Sciatic nerve (tissue), 2 donors: ENCODE measurements around the gene CELSR1. TPM values are rescaled to one million over a fixed set of nuclear protein-coding genes. Genes with fewer than 3 reads are reported as not detected.
A peak's percentile ranks its signal among the peaks of the same experiment; 100 is the strongest.
"Not testable (repeated sequence)": the region's sequence is repeated elsewhere in the genome, so short reads cannot be mapped to it uniquely, and the experiment has no call there.

Source experiments
- ATAC-seq: fragments of 200-7000 bp; cut with Tn5 transposase; one replicate; pipeline ENCODE4 v1.9.1; 2020; ENCODE audit warnings: mild to moderate bottlenecking, moderate library complexity
- DNase-seq: peaks from one replicate; pipeline ENCODE4 v3.0.0-alpha.2; 2020; ENCODE audit warnings: low spot score
- intact Hi-C: fragments of 100-400 bp; cut with DNase I; formaldehyde crosslinking; loops from one replicate; pipeline ENCODE4 v1.14.2; 2022
- total RNA-seq: library from RNA; stranded (reverse); fragmentation: NEBNext Ultra II Directional; extraction: Animal tissue kit (Norgen Biotek cat#: 25700); gene quantifications from one replicate; pipeline ENCODE4 v1.2.1, GENCODE V29; 2021
- donor health status: DM: no; HTN: no; CAD: no.
- donor health status: DM: no; HTN: no; CAD: no.

Gene CELSR1
- total RNA-seq, 1 donor from 2014 or later = 1.9 TPM

DNA sequence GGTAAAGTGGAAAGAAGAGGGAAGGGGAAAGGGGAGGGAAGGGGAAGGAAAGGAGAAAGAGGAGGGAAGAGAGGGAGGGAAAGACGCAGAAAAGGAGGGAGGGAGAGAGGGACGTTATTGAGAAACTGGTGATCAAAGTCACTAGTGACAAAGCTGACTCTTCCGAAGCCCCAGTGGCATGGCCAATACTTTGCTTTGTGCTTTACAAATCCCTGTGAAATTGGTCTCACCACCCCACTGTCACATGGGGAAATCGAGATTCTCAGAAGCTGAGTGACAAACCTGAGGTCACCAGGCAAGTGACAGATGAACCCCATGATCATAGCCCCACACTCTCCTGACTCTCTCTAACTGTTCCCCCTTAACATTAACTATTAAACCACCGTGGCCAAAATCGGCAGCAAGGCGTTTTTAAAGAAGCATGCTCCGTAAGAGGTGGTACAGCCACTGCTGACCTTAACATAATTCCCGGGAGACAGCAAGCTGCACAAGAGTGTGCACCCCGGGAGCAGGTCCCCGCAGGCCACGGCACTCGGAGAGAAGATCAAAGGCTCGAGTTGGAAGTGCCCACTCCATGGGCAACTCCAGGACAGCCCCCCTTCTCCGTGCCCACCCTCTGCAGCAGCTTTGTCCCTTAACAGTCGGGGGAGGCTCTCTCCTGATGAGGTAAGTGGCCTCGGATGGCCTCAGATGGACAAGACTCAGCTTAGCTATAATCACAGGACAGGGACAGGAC lies 34.8 kb downstream of the CELSR1 start:
- intact Hi-C loops = no loop called here
- ATAC-seq (no peak), DNase-seq (no peak)

DNA sequence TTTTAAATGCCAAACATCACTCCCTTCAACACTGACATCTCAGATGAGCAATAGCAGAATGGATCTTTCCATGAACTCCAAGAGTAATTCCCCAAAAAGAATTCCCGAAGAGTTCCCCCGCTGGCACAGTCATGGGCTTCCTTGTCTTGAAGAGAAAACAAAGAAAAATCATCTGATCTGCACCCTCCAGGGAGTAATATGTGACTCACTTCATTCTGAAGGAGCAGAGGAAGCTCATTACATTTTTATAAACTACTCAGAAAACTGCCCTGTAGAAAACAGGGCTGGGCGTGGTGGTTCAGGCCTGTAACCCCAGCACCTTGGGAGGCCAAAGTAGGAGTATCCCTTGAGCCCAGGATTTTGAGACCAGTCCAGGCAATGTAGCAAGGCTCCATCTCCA lies 35.7 kb downstream of the CELSR1 start:
- DNase-seq (no peak), ATAC-seq (peak; percentile 72)
- intact Hi-C loops = no loop called here

DNA sequence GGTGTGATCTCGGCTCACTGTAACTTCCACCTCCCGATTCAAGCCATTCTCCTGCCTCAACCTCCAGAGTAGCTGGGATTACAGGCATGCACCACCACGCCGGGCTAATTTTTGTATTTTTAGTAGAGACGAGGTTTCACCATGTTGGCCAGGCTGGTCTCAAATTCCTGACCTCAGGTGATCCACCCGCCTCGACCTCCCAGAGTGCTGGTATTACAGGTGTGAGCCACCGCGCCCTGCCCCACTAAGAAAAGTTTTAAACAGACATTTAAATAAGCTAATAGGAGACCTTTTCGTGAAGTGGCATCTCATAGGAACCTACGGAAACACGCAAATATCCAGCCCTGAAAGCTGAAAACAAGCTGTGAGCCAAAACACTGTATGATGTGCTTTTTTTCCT lies 36.2 kb downstream of the CELSR1 start:
- intact Hi-C loops, DNase-seq, ATAC-seq: not testable (repeated sequence)

DNA sequence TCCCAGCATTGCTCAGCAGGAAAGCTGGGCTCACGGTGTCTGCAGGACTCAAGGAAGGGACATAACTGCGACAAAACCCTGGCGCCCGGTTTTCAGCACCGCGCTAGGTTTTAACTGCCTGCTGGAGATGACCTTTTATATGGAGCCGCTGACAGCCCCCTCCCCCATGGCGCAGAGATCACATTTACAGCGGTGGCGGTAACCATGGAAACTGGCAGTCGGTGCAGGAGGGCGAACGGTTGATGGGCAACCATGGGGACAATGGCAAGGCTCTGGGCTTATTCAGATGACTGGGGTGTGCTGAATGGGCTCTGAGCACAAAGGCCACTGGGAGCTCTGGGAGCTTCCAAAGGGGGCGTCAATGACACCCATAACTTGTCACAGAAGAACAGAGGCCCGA lies 37.2 kb downstream of the CELSR1 start:
- DNase-seq = no peak
- ATAC-seq = no peak
- intact Hi-C loops = no loop called here

DNA sequence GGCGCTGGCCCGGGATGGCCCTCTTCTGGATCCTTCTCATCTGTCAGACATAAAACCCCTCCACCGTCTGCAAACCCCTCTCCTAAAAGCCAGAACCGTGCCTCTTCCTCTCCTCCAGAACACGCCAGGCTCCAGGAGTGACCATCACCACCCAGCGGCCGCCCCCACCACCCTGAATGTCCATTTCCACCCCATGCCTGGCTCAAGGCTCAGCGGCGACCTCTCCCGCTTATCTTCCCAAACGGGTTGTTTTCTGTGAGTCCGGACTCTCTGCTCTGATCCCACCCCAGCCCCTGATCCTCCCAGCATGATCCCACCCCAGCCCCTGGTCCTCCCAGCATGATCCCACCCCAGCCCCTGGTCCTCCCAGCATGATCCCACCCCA lies 37.6 kb downstream of the CELSR1 start:
- ATAC-seq (no peak), DNase-seq (no peak)
- intact Hi-C loops = no loop called here

DNA sequence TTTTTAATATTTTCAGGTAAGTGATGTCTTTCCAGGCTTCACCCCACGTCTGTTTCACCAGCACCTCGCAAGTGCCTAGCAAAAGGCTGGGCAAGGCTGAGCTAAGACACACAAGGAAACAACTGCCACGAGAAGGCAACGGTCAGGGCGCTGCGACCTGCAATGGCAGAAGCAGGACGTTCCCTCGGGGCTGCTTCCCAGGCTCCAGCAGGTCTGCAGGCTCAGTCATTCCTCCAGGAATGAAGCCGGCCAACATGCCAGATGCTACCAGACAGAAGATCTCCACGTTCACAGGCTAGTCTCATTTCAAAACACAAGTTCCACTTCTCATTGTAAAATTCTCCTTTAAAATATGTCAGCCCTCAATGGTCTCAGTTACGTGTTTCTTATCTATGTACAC lies 45.5 kb downstream of the CELSR1 start:
- ATAC-seq = no peak
- intact Hi-C loops = no loop called here
- DNase-seq = no peak

DNA sequence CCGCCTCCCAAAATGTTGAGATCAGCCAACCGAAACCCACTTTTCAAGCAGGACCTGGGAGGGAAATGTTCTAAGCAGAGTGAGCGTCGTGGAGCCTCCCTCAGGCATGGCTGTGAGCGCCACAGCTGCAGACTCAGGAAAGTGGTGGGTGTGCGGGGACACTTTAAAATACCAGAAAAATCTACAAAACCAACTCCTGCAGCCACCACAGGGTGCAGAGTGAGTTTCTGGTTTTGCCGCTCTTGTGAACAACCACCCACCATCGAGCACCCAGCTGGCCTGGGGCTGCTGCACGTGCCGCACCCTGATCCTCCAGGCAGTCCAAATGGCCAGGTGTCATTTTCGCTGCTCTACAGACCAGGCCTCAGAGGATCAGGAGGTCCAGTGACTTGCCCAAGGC lies 46.9 kb downstream of the CELSR1 start:
- intact Hi-C loops = no loop called here
- DNase-seq = no peak
- ATAC-seq = no peak

DNA sequence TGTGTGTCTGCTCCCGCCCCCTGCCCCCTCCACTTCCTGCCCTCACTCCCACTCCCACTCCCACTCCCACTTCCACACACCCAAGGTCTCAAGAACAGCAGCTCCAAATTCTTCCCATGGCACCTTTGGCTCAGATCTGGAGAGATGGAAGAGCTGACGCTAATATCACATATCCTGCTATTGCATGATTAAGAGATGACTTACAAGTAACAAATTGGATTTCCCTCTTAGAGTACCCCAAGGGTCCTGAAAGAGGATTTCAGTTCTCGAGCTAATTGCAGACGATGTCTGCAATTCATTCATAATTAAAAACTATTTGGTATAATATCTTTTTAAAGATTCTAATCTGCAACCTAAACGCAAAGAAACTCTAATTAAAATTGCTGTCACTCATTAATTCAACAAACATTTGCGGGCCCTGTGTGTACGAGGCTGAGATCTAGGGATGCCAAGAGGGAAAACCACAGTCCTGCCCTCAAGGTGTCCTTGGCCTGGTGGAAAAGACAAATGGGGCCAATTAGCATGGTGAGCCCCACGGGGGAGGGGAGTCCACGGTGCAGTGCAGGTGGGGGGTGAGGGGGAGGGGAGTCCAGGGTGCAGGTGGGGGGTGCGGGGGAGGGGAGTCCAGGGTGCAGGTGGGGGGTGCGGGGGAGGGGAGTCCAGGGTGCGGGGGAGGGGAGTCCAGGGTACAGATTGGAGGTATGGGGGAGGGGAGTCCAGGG lies 50.3 kb downstream of the CELSR1 start:
- no peak for ATAC-seq
- intact Hi-C loops = loop anchor here (5.0 kb wide), 1 partner anchor 1795 kb away; no protein-coding TSS in a partner anchor
- DNase-seq = no peak

DNA sequence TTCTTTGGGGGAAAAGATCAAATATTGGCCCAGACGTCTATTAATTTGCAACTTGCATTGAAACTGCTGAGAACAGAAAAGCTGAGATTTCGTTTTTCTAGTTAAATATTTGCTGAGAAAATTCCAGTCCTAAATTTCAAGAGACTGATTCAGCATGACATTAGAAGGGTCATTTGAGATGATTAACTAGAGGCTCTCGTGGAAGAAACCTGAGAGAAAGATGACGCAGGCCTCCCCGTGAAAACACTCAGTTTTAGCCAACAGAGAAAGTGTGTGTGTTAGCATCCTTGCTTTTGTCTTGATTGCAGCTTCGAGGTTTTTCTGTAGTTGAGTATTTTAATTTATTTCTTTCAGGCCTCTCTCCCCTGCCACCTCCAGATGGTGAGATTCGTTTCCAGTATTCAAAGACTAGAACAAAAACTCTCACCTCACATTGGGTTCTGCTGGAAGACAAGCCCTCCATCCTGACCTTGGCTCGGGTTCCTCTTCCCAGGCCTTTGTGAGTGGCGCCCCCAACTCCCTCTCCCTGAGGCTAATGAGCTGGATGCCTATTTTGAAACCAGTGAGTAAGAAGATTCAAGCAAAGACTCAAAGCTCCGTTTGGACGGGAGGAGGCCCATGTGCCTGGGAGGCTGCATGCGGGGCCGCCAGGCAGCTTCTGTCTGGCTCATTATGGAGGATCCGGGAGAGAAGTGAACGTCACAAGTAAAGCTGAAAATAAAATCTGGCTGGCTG lies 52.4 kb downstream of the CELSR1 start:
- ATAC-seq (no peak), DNase-seq (no peak)
- intact Hi-C loops = loop anchor here (5.0 kb wide), 1 partner anchor 1793 kb away; no protein-coding TSS in a partner anchor

DNA sequence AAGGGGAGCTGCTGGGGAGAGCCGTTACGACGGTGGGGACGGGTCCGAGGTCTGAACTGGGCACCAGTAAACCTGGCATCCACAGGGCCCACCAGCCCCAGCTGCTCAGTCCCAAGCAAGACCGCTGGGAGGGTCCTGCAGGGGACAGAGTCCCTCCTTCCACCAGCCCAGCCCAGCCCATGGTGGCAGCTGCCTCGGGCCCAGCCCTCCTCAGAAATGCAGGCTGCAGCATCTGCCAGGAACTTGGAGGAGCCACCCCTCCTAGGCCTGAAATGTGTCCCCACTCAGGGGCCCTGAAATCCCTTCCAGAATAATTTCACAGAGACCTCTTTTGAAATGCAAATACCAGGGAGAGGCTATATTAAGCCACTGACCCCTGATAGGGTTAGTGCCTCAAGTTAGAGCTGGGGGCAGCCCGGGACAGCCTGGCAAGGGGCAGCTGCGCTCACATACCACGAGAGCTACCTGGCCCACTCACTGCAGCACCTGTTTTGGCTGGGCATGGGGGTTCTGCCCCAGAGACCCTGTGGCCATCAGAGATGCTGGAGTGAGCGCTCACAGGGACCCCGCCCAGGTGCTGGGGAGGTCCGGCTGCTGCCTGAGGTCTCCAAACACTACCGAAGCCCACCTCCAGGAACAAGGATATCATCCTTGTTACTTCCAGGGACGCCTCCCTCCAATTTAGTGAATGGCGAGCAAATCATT lies 53.1 kb downstream of the CELSR1 start:
- intact Hi-C loops = no loop called here
- ATAC-seq = no peak
- no peak for DNase-seq

DNA sequence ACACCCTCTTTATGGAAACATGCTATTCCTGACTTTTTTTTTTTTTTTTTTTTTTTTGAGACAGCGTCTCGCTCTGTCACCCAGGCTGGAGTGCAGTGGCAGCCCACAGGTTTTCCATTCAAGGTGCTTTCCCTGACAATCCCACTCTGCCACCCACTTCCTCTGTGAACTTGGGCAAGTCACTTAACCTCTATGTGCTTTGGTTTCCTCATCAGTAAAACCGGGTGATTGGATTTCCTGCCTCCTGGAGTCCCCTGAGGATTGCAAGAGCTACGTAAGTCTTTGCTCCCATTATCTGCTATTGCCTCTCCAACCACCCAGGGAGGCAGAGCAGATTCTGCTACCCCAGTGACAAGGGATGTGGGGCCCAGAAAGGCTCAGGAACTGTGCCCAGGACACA lies 54.1 kb downstream of the CELSR1 start:
- ATAC-seq (no peak), DNase-seq (no peak)
- intact Hi-C loops = no loop called here

DNA sequence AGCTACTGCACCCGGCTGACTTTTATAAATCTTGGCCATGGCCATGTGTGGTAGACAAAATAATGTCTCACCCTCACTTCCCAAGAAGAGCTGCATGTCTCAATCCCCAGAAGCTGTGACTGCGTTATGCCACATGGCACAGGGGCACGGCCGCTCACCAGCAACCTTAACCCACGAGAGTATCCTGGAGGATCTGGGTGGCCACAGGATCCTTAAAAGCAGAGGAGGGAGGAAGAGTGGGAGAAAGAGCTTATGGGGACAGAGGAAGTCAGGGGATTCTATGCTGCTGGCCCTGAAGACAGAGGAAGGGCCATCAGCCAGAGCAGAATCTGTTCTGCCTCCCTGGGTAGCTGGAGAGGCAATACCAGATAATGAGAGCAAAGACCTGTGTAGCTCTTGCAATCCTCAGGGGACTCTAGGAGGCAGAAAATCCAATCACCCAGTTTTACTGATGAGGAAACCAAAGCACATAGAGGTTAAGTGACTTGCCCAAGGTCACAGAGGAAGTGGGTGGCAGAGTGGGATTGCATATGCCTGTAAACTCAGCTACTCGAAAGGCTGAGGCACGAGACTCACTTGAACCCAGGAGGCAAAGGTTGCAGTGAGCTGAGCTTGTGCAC lies 55.3 kb downstream of the CELSR1 start:
- no peak for ATAC-seq
- intact Hi-C loops = no loop called here
- DNase-seq = no peak

DNA sequence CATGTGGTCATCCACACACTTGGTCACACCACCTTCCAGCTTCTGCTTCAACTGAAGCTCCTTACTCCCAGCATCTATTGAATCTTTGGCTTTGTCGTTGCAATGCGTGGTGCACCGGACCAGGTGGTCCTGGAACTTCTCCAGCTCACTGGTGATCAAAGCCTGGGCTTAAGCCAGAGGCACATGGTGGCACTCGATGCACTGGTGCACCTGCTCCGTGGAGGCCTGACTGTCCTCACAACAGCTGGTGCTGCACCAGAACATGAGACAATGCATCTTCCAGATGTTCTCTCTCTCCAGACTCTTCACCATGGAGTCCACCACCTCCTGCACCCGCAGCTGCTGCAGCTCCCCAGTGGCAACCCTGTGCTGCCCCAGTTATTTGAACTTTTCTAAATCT lies 56.0 kb downstream of the CELSR1 start:
- intact Hi-C loops = no loop called here
- ATAC-seq (no peak), DNase-seq (no peak)

DNA sequence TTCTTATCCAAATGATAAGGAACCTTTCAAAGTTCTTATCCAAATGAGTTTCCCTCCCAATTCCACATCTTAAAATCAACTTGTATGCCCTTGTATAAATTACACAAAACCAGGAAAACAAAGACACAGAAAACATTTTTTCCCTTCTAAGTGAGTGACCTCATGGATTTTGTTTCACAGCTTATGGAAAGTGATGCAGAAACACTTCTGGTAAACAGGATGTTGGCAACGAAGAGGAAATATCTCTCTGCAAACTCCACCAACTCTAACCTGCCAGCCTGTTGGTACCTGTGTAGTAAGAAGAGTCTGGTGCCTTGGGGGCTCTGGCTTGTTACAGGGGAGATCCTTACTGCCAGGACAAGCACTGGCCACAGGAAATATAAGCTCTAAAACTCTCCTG lies 57.0 kb downstream of the CELSR1 start:
- ATAC-seq (no peak), DNase-seq (no peak)
- intact Hi-C loops = no loop called here

DNA sequence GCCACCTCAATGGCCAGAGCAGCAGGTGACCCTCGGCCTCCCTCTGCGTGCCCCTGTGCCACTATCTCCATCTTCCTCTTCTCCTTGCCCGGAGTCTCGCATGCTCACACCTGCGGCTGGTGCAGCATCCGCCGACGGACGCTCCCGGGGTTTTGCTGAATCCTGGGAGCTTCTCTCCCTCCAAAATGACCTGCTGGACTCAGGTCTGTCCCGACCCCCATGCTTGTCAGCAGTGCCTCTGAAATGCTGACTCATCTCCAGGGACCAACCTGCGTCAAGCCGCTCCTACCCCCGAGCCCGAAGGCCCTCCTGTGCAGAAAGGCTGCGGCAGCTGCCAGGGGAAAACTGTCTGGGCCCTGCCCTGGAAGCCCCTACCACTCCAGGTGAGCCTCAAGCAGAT lies 58.4 kb downstream of the CELSR1 start:
- intact Hi-C loops = no loop called here
- DNase-seq (no peak), ATAC-seq (no peak)

DNA sequence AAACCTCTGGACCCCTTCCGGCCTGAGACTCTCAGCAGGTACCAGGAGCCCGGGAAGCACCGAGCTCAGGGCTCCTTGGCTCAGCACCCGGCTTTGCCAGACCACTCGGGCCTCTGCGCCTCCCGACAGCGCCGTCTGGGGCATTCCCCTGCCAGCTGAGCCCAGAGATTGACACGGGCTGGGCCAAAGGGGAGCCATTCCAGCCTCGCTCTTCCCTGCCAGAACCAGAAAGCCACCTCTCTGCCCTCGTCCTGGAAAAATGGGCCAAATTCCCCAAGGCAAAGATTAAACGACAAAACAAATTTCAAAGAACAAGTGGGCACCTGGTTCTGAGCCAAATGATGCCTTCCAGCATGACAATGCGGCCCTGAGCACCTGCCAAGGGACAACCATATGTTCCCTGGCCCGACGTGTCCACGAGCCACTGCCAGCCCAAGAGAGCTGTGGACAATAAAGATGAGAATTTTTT lies 59.3 kb downstream of the CELSR1 start:
- DNase-seq (no peak), ATAC-seq (no peak)
- intact Hi-C loops = no loop called here

DNA sequence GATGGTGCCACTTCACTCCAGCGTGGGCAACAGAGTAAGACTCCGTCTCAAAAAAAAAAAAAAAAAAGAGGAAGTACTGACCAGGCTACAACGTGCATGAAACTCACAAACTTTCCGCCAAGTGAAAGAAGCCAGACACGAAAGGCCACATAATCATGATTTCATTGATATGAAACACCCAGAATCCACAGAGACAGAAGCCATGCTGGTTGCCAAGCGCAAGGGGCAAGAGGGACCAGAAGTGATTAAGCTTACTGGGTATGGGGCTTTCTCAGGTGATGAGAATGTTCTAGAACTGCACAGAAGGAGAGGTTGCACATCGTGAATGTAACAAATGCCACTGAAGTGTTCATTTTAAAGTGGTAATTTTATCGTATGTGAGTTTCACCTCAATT lies 60.9 kb downstream of the CELSR1 start:
- intact Hi-C loops = no loop called here
- ATAC-seq = no peak

DNA sequence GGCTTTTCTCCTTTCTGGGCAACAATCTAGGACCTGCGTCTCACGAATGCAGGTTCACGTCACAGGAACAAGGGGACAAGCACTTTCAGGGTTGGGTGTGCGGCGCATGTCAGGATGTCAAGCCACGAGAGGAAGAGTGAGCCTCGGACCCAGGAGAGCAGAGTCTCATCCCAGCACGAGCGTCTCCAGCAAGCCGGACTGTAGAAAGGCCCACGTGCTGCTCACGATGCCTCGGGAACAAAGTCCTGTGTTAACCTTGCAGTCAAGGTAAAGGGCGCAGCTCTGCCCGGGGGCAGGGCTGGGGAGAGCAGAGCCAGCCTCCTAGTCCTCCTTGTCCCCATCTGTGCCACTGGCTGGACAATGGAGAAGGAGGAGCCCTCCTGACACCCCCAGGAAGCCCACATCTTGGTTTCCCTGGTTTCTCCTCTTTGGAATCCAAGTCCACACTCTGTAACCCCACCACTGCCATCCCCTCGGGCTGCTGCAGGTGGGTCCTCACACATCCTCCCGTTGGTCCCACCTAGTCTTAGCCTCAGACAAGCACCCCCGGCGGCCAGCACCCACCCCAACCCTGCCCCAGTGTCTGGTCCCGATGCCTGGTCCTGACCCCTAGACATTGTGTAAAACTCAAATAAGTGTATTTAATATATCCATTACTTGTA lies 63.4 kb downstream of the CELSR1 start:
- ATAC-seq = no peak
- intact Hi-C loops = no loop called here
- no peak for DNase-seq

More for the DNA sequence above, 60.9 kb downstream of the CELSR1 start:
- DNase-seq = no peak
